HCT116 (cell line): ENCODE data around the gene NXN. TPM values are rescaled to one million over a fixed set of nuclear protein-coding genes. Genes with fewer than 3 reads are reported as not detected.

ENCODE experiments used
- ATAC-seq: fragments of 200-7000 bp; cut with Tn5 transposase; 2 replicates; pipeline ENCODE4 v1.9.1; 2020; ENCODE audit warnings: mild to moderate bottlenecking, moderate library complexity
- BruUV-seq: library from RNA; stranded (reverse); fragments of 400-500 nt; replicated peaks from 2 replicates; lab custom pipeline; 2021; lab: Mats Ljungman, UMichigan
- CTCF ChIA-PET: fragments of 300-600 bp; sonication (Branson Sonifier 250); formaldehyde crosslinking; loops from one replicate; lab custom pipeline; 2021; ENCODE audit warnings: antibody characterized with exemption; lab: Charles Lee
- POLR2A ChIA-PET: fragments of 300-600, 350-600 bp; sonication (Branson Sonifier 250); formaldehyde crosslinking; loops from one replicate; lab custom pipeline; 2021; ENCODE audit warnings: antibody characterized with exemption; lab: Charles Lee
- RAD21 ChIA-PET, 2 experiments: fragments of 300-600 bp; sonication (Branson Sonifier 250); formaldehyde crosslinking; loops; one replicate each; lab custom pipeline; 2023; ENCODE audit warnings: low total read pairs in 2 of 2; ENCODE audit not compliant: uncharacterized antibody in 2 of 2, unreplicated experiment in 2 of 2, low non-redundant PET in 1 of 2; lab: Charles Lee
- DNase-seq: peaks from one replicate; pipeline ENCODE4 v3.0.0-alpha.2; 2010; ENCODE audit warnings: low read depth, low spot score
- H2AFZ ChIP-seq: fragments of 200-600 bp; shearing (Covaris generic), sonication (generic); 2 replicates; pipeline ENCODE4 v1.6.1; 2017; ENCODE audit warnings: low read depth, mixed run types, mixed read lengths, antibody characterized with exemption, low read length; ENCODE audit not compliant: poor library complexity, severe bottlenecking
- H3K27ac ChIP-seq: 2 replicates; pipeline ENCODE4 v1.5.1; 2012; ENCODE audit warnings: low read depth, low read length
- H3K27me3 ChIP-seq: fragments of 200-600 bp; sonication (generic); 2 replicates; pipeline ENCODE4 v1.6.1; 2016; ENCODE audit warnings: mixed run types, low read length, mixed read lengths; ENCODE audit not compliant: insufficient read depth
- H3K36me3 ChIP-seq, 2 experiments: fragments of 200-500 bp in 1 of 2; fragments of 200-600 bp in 1 of 2; sonication (Bioruptor generic) in 1 of 2; sonication (generic) in 1 of 2; 2 replicates each; pipeline versions ENCODE4 v1.5.1 to v1.6.1; 2014 to 2016; ENCODE audit warnings: low read length in 2 of 2, inconsistent platforms in 1 of 2, mixed read lengths in 1 of 2, mixed run types in 1 of 2; ENCODE audit not compliant: insufficient read depth in 2 of 2, control insufficient read depth in 1 of 2
- H3K4me1 ChIP-seq, 2 experiments: fragments of 200-600 bp in 1 of 2; sonication (generic) in 1 of 2; 2 replicates each; pipeline versions ENCODE4 v1.5.1 to v1.6.1; 2012 to 2017; ENCODE audit warnings: low read length in 2 of 2, inconsistent platforms in 1 of 2, mild to moderate bottlenecking in 1 of 2, mixed read lengths in 1 of 2, mixed run types in 1 of 2, moderate library complexity in 1 of 2; ENCODE audit not compliant: insufficient read depth in 2 of 2, control insufficient read depth in 1 of 2
- H3K4me2 ChIP-seq: fragments of 200-600 bp; sonication (generic); 2 replicates; pipeline ENCODE4 v1.6.1; 2017; ENCODE audit warnings: mixed run types, low read length, mixed read lengths
- H3K4me3 ChIP-seq, 2 experiments: fragments of 200-600 bp in 1 of 2; sonication (generic) in 1 of 2; replicated peaks in 1 of 2; 2 replicates each; pipeline ENCODE4 v1.5.1; 2011 to 2016; ENCODE audit warnings: low read length in 2 of 2, control low read depth in 1 of 2, low read depth in 1 of 2, mild to moderate bottlenecking in 1 of 2, mixed read lengths in 1 of 2, mixed run types in 1 of 2
- H3K79me2 ChIP-seq: fragments of 200-600 bp; sonication (generic); 2 replicates; pipeline ENCODE4 v1.6.1; 2017; ENCODE audit warnings: mild to moderate bottlenecking, mixed run types, low read length, moderate library complexity, mixed read lengths; ENCODE audit not compliant: insufficient read depth
- H3K9ac ChIP-seq: fragments of 200-600 bp; sonication (generic); 2 replicates; pipeline ENCODE4 v1.6.1; 2016; ENCODE audit warnings: low read length, mixed read lengths
- H3K9me2 ChIP-seq: fragments of 200-600 bp; sonication (generic), shearing (Covaris generic); 2 replicates; pipeline ENCODE4 v1.6.1; 2017; ENCODE audit warnings: mixed run types, mild to moderate bottlenecking, moderate library complexity; ENCODE audit not compliant: insufficient read depth
- H3K9me3 ChIP-seq, 2 experiments: fragments of 200-500 bp in 1 of 2; fragments of 200-600 bp in 1 of 2; sonication (Bioruptor generic) in 1 of 2; sonication (generic) in 1 of 2; 2 replicates each; pipeline ENCODE4 v1.6.1; 2014 to 2017; ENCODE audit warnings: low read length in 2 of 2, mixed read lengths in 2 of 2, inconsistent platforms in 1 of 2, low read depth in 1 of 2, mild to moderate bottlenecking in 1 of 2, mixed run types in 1 of 2, moderate library complexity in 1 of 2; ENCODE audit not compliant: control insufficient read depth in 1 of 2, insufficient read depth in 1 of 2
- H4K20me1 ChIP-seq: fragments of 200-600 bp; sonication (generic), shearing (Covaris generic); 2 replicates; pipeline ENCODE4 v1.6.1; 2017; ENCODE audit warnings: mixed run types, mild to moderate bottlenecking, moderate library complexity; ENCODE audit not compliant: insufficient read depth
- EGR1 ChIP-seq: IDR thresholded peaks from 2 replicates; pipeline ENCODE4 v1.6.1; 2012; ENCODE audit warnings: low read depth
- EZH2phosphoT487 ChIP-seq: fragments of 200-600 bp; IDR thresholded peaks from 2 replicates; pipeline ENCODE4 v1.6.1; 2018; ENCODE audit warnings: antibody characterized with exemption, borderline replicate concordance
- FOSL1 ChIP-seq: IDR thresholded peaks from 2 replicates; pipeline ENCODE4 v1.6.1; 2012; ENCODE audit warnings: low read depth
- POLR2A ChIP-seq: IDR thresholded peaks from 2 replicates; pipeline ENCODE4 v1.7.0; 2011; ENCODE audit warnings: borderline replicate concordance; ENCODE audit not compliant: insufficient read depth, insufficient read length; ENCODE audit errors: extremely low read depth
- POLR2AphosphoS5 ChIP-seq: IDR thresholded peaks from 2 replicates; pipeline ENCODE4 v1.6.1; 2011; ENCODE audit warnings: mild to moderate bottlenecking, low read depth, low read length, moderate library complexity
- RAD21 ChIP-seq: IDR thresholded peaks from 2 replicates; pipeline ENCODE4 v1.6.1; 2012; ENCODE audit warnings: low read depth, mild to moderate bottlenecking
- SRF ChIP-seq: IDR thresholded peaks from 2 replicates; pipeline ENCODE4 v1.6.1; 2012; ENCODE audit warnings: low read depth
- TCF7L2 ChIP-seq: IDR thresholded peaks from 2 replicates; pipeline ENCODE4 v1.7.0; 2011; ENCODE audit warnings: borderline replicate concordance, inconsistent platforms; ENCODE audit not compliant: insufficient read depth, insufficient read length; ENCODE audit errors: extremely low read depth
- ZNF274 ChIP-seq: fragments of 200-500 bp; sonication (Bioruptor generic); IDR thresholded peaks from 2 replicates; pipeline ENCODE4 v1.6.1; 2014; ENCODE audit warnings: mild to moderate bottlenecking, low read depth, low read length, inconsistent platforms
- intact Hi-C: fragments of 100-400 bp; cut with micrococcal nuclease; formaldehyde crosslinking; loops from 2 replicates; pipeline ENCODE4 v1.10.0; 2022
- total RNA-seq: library from RNA; stranded (reverse); gene quantifications from one replicate; pipeline ENCODE4 v1.2.1, GENCODE V29; 2021; ENCODE audit not compliant: unreplicated experiment
- TF ChIP-seq, protein P1 (sequence below), 3 experiments: fragments of 200-600 bp in 1 of 3; sonication (generic) in 1 of 3; IDR thresholded peaks in 2 of 3; conservative IDR thresholded peaks in 1 of 3; 2 replicates each; pipeline ENCODE4 v1.5.1; 2012 to 2017; ENCODE audit warnings: low read depth in 2 of 3, low read length in 2 of 3, antibody characterized with exemption in 1 of 3, borderline replicate concordance in 1 of 3, control low read depth in 1 of 3, mild to moderate bottlenecking in 1 of 3, mixed read lengths in 1 of 3, mixed run types in 1 of 3, moderate library complexity in 1 of 3; ENCODE audit not compliant: insufficient read depth in 1 of 3
- TF ChIP-seq, protein P2 (sequence below): IDR thresholded peaks from 2 replicates; pipeline ENCODE4 v1.6.1; 2011; ENCODE audit warnings: mild to moderate bottlenecking, low read length, moderate library complexity; ENCODE audit not compliant: insufficient replicate concordance; ENCODE audit errors: extremely low read depth
- TF ChIP-seq, protein P3 (sequence below): IDR thresholded peaks from 2 replicates; pipeline ENCODE4 v1.6.1; 2012
- TF ChIP-seq, protein P4 (sequence below): IDR thresholded peaks from 2 replicates; pipeline ENCODE4 v1.6.1; 2012; ENCODE audit warnings: low read depth
- TF ChIP-seq, protein P5 (sequence below): IDR thresholded peaks from 2 replicates; pipeline ENCODE4 v1.6.1; 2012

The NXN gene
- total RNA-seq, 1 experiment from 2014 or later, result 83.7 TPM

DNA sequence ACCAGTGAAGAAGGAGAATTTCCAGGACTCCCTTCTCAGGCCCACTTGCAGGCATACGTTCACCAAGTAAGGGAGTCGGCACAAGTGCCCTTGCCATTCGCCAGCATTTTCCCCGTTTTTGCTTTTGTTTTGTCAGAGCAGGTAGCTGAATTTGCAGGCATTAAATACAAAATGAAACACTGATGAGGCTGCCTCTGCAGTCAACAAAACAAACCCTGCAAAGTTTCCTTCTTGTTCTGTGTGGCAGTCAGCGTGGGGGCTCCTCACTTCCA is 205.3 kb downstream of the NXN start:
- intact Hi-C loops, result no loop called here
- H3K9me3 ChIP-seq, result no peaks in the 10 kb centered on the region
- no peaks in the 10 kb centered on the region for H3K27me3 ChIP-seq
- TF ChIP-seq, protein P1, sequence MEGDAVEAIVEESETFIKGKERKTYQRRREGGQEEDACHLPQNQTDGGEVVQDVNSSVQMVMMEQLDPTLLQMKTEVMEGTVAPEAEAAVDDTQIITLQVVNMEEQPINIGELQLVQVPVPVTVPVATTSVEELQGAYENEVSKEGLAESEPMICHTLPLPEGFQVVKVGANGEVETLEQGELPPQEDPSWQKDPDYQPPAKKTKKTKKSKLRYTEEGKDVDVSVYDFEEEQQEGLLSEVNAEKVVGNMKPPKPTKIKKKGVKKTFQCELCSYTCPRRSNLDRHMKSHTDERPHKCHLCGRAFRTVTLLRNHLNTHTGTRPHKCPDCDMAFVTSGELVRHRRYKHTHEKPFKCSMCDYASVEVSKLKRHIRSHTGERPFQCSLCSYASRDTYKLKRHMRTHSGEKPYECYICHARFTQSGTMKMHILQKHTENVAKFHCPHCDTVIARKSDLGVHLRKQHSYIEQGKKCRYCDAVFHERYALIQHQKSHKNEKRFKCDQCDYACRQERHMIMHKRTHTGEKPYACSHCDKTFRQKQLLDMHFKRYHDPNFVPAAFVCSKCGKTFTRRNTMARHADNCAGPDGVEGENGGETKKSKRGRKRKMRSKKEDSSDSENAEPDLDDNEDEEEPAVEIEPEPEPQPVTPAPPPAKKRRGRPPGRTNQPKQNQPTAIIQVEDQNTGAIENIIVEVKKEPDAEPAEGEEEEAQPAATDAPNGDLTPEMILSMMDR (IDR thresholded peaks at IDR 0.05 in 2 of 3, conservative IDR thresholded peaks at IDR 0.05 in 1 of 3; ENCODE audit: borderline replicate concordance in 1 of 3, insufficient read depth in 1 of 3, low read depth in 2 of 3, low read length in 2 of 3), result no peak
- TF ChIP-seq, protein P2, sequence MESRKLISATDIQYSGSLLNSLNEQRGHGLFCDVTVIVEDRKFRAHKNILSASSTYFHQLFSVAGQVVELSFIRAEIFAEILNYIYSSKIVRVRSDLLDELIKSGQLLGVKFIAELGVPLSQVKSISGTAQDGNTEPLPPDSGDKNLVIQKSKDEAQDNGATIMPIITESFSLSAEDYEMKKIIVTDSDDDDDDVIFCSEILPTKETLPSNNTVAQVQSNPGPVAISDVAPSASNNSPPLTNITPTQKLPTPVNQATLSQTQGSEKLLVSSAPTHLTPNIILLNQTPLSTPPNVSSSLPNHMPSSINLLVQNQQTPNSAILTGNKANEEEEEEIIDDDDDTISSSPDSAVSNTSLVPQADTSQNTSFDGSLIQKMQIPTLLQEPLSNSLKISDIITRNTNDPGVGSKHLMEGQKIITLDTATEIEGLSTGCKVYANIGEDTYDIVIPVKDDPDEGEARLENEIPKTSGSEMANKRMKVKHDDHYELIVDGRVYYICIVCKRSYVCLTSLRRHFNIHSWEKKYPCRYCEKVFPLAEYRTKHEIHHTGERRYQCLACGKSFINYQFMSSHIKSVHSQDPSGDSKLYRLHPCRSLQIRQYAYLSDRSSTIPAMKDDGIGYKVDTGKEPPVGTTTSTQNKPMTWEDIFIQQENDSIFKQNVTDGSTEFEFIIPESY, result no peak
- TF ChIP-seq, protein P3, sequence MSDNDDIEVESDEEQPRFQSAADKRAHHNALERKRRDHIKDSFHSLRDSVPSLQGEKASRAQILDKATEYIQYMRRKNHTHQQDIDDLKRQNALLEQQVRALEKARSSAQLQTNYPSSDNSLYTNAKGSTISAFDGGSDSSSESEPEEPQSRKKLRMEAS, result no peak
- TF ChIP-seq TCF7L2 (no peak), EZH2phosphoT487 (no peak), RAD21 (no peak), POLR2AphosphoS5 (no peak), ZNF274 (no peak), EGR1 (no peak), FOSL1 (no peak), POLR2A (no peak), SRF (no peak)
- TF ChIP-seq, protein P4, sequence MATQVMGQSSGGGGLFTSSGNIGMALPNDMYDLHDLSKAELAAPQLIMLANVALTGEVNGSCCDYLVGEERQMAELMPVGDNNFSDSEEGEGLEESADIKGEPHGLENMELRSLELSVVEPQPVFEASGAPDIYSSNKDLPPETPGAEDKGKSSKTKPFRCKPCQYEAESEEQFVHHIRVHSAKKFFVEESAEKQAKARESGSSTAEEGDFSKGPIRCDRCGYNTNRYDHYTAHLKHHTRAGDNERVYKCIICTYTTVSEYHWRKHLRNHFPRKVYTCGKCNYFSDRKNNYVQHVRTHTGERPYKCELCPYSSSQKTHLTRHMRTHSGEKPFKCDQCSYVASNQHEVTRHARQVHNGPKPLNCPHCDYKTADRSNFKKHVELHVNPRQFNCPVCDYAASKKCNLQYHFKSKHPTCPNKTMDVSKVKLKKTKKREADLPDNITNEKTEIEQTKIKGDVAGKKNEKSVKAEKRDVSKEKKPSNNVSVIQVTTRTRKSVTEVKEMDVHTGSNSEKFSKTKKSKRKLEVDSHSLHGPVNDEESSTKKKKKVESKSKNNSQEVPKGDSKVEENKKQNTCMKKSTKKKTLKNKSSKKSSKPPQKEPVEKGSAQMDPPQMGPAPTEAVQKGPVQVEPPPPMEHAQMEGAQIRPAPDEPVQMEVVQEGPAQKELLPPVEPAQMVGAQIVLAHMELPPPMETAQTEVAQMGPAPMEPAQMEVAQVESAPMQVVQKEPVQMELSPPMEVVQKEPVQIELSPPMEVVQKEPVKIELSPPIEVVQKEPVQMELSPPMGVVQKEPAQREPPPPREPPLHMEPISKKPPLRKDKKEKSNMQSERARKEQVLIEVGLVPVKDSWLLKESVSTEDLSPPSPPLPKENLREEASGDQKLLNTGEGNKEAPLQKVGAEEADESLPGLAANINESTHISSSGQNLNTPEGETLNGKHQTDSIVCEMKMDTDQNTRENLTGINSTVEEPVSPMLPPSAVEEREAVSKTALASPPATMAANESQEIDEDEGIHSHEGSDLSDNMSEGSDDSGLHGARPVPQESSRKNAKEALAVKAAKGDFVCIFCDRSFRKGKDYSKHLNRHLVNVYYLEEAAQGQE, result no peak
- TF ChIP-seq, protein P5, sequence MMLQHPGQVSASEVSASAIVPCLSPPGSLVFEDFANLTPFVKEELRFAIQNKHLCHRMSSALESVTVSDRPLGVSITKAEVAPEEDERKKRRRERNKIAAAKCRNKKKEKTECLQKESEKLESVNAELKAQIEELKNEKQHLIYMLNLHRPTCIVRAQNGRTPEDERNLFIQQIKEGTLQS, result no peak
- ATAC-seq (no peak), DNase-seq (no peak)
- no TSS peak for BruUV-seq
- no peak overlapping the region for H3K27ac ChIP-seq
- ChIA-PET RAD21 (no interaction called here), CTCF (no interaction called here), POLR2A (no interaction called here)
- no peak overlapping the region for H3K4me2 ChIP-seq
- no peaks in the 10 kb centered on the region for H3K4me1 ChIP-seq
- peaks cover 65 to 72% of the 10 kb centered on the region in 2 experiments for H3K36me3 ChIP-seq
- no peaks in the 10 kb centered on the region for H4K20me1 ChIP-seq
- no peaks in the 10 kb centered on the region for H3K9me2 ChIP-seq
- no peak overlapping the region for H3K9ac ChIP-seq
- no peak overlapping the region for H3K4me3 ChIP-seq
- no peak overlapping the region for H2AFZ ChIP-seq
- peaks cover 29% of the 10 kb centered on the region for H3K79me2 ChIP-seq
